ENCODE measurements around the gene PHETA1.

The PHETA1 gene

GRCh38 chr12:111319600-111320257, 49.2 kb downstream of the PHETA1 start:
- no peak for DNase-seq

GRCh38 chr12:111318450-111318849, 50.4 kb downstream of the PHETA1 start:
- DNase-seq = no peak

- no peak for DNase-seq
These were observed 52.2 kb downstream of the PHETA1 start for GRCh38 chr12:111316671-111317070.

- no peak for DNase-seq
These were observed 53.8 kb downstream of the PHETA1 start for GRCh38 chr12:111314953-111315539.

- DNase-seq = peak; percentile 10
These were observed 55.0 kb downstream of the PHETA1 start for GRCh38 chr12:111313833-111314259.

- no peak for DNase-seq
These were observed 56.2 kb downstream of the PHETA1 start for GRCh38 chr12:111312708-111313107.

GRCh38 chr12:111312016-111312415, 56.9 kb downstream of the PHETA1 start:
- DNase-seq = no peak

- no peak for DNase-seq
These were observed 57.9 kb downstream of the PHETA1 start for GRCh38 chr12:111311011-111311410.
